ENCODE results near the gene GPR27. TPM values are rescaled to one million over a fixed set of nuclear protein-coding genes. Genes with fewer than 3 reads are reported as not detected.

GPR27 gene
- total and polyA plus RNA-seq, 7 donors, result 0.03 to 1.2 (median 0.93) TPM

DNA sequence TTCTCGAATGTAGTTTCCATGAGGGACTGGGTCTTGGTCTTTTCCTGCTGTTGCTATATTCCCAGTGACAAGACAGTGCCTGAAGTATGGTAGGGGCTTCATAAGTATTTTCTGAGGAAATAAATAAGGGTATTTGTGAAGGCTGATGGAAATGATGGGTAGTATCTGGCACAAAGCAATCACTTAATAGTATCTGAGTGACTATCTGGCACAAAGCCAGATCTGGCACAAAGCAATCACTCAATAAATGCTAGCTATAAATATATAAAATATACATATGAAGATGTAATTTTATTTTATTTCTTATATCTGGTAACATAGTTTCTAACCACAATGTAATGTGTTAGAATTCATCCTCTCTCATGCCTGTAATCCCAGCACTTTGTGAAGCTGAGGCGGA lies 52.0 kb downstream of the GPR27 start:
- ATAC-seq (no peak), DNase-seq (no peak)
- Histone ChIP-seq H3K27ac (no peak overlapping the region), H3K9me3 (no peaks in the 10 kb centered on the region), H3K4me3 (no peak overlapping the region), H3K4me1 (no peaks in the 10 kb centered on the region), H3K36me3 (ENCODE audit: insufficient read depth in 1 of 2, low read depth in 1 of 2) (no peaks in the 10 kb centered on the region), H3K27me3 (ENCODE audit: insufficient read depth in 3 of 3, low read length in 2 of 3) (peaks cover 1 to 7% (median 3%) of the 10 kb centered on the region in 3 donors)
- TF ChIP-seq, protein P1, sequence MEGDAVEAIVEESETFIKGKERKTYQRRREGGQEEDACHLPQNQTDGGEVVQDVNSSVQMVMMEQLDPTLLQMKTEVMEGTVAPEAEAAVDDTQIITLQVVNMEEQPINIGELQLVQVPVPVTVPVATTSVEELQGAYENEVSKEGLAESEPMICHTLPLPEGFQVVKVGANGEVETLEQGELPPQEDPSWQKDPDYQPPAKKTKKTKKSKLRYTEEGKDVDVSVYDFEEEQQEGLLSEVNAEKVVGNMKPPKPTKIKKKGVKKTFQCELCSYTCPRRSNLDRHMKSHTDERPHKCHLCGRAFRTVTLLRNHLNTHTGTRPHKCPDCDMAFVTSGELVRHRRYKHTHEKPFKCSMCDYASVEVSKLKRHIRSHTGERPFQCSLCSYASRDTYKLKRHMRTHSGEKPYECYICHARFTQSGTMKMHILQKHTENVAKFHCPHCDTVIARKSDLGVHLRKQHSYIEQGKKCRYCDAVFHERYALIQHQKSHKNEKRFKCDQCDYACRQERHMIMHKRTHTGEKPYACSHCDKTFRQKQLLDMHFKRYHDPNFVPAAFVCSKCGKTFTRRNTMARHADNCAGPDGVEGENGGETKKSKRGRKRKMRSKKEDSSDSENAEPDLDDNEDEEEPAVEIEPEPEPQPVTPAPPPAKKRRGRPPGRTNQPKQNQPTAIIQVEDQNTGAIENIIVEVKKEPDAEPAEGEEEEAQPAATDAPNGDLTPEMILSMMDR (IDR thresholded peaks at IDR 0.05), result no peak
- intact Hi-C loops (cut with DNase I), result no loop called here
- 89 to 91% (median 90%) methylated on average over 2 of the region's 2 CpGs for WGBS, 3 donors

Other genes with a start within 250 kb of the GPR27 start
- gene FOXP1, start 170.1 kb upstream of the GPR27 start, total RNA-seq, result 10 to 100 TPM; 15.4 to 26.4 (median 19.6) TPM
- gene FOXP1, start 170.1 kb upstream of the GPR27 start, polyA plus RNA-seq, result 10 to 100 TPM in 1 of 3 donors, 1 to 10 TPM in 2; 2.6 to 10.2 (median 9.5) TPM
- 10 to 100 TPM; 38.5 to 57.3 (median 49.8) TPM for gene EIF4E3, start 28.5 kb upstream of the GPR27 start, total RNA-seq
- 10 to 100 TPM; 10.3 to 60.1 (median 25.1) TPM for gene EIF4E3, start 28.5 kb upstream of the GPR27 start, polyA plus RNA-seq
- under 1 TPM in 3 of 4 donors, not detected in 1; 0.27 to 0.81 (median 0.47) TPM for gene PROK2, start 31.3 kb downstream of the GPR27 start, total RNA-seq
- under 1 TPM in 2 of 3 donors, not detected in 1; 0.08 to 0.13 TPM for gene PROK2, start 31.3 kb downstream of the GPR27 start, polyA plus RNA-seq